ENCODE measurements around the gene F13A1. TPM values are rescaled to one million over a fixed set of nuclear protein-coding genes. Genes with fewer than 3 reads are reported as not detected.

F13A1 gene
- total RNA-seq, 2 donors from 2014 or later = 8.5 to 305 TPM

DNA sequence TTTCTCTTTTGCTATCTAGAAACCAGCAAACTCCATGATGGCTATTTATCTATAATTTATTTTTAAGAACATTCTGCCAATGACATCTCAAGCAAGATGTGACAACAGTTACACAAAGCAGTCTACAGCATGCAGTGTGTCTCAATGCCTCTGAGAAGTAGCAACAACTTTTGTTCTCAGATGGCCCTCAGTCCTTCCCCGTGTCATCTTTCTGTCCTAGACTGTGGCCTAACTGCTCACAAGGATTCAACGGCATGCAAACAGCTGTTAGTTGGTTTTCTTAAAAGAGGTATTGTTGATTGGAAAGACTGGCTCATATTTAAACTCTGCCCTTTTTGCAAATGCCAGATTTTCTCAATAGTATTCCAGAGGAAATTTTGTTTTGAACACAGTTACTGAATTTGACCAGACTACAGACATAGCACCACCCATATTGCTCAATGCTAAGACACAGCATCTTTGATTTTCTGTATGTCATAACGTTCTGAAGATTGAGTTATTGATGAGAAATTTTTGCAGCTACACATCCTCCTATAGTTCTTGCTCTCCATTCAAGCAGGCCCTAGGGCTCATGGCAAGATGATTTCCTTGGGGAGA is 26.1 kb upstream of the F13A1 start:
- H3K9me3 ChIP-seq (ENCODE audit: control insufficient read depth, low read length, poor library complexity, severe bottlenecking) = no peaks in the 10 kb centered on the region
- Mint-ChIP-seq H3K36me3 (ENCODE audit: low read depth) (no peaks in the 10 kb centered on the region), H3K27me3 (peaks cover 35% of the 10 kb centered on the region), H3K27ac (no peak overlapping the region), H3K4me1 (no peaks in the 10 kb centered on the region), H3K4me3 (no peak overlapping the region)
- ATAC-seq = no peak
- DNase-seq = no peak

DNA sequence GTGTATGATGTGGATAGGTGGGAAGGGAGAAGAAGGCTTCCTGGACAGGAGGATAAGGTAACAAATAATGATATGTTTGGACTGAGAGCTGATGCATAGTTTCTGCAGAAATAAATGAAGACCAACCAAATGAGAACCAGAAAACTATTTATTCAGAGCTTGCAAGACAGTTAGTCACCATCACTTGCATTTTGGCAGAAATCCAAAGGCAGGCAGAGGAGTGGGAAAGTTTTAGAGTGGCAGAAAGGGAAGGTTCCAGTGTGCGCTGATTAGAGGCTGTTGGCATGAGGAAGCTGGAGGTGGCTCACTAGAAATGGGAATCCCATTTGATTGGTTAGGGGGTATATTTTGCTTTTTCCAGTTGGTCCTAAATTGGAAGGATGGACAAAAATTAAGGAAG is 13.0 kb upstream of the F13A1 start:
- no peaks in the 10 kb centered on the region for H3K9me3 ChIP-seq (ENCODE audit: control insufficient read depth, low read length, poor library complexity, severe bottlenecking)
- DNase-seq (no peak), ATAC-seq (no peak)
- Mint-ChIP-seq H3K27ac (no peak overlapping the region), H3K4me1 (peaks cover 6% of the 10 kb centered on the region), H3K4me3 (no peak overlapping the region), H3K27me3 (peaks cover 11% of the 10 kb centered on the region), H3K36me3 (ENCODE audit: low read depth) (no peaks in the 10 kb centered on the region)

DNA sequence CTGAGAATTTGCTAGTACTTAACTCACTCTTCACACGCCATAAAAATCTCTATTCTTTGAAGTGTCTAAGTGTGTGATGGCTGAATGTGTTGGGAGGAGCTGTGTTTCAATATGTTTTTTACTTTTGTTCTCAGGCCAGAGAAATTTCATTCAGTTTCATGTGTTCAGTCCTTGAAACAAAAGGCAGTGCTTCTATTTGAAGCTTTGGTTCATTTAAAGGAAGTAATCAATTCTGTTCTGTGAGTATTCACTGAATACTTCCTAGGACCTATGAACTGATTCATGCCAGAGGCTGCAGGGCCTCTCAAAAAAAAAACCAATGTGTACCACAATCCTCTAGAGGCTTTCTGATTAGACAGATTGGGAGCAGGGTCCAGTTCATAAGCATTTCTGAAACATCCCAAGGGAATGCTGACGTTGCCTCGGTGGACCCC is 12.4 kb upstream of the F13A1 start:
- H3K36me3 Mint-ChIP-seq (ENCODE audit: low read depth) = no peaks in the 10 kb centered on the region
- H3K27me3 Mint-ChIP-seq = peaks cover 16% of the 10 kb centered on the region
- no peak overlapping the region for H3K4me3 Mint-ChIP-seq
- no peak for DNase-seq
- ATAC-seq = no peak
- H3K27ac Mint-ChIP-seq = no peak overlapping the region
- H3K4me1 Mint-ChIP-seq = peaks cover 6% of the 10 kb centered on the region
- H3K9me3 ChIP-seq (ENCODE audit: control insufficient read depth, low read length, poor library complexity, severe bottlenecking) = no peaks in the 10 kb centered on the region

DNA sequence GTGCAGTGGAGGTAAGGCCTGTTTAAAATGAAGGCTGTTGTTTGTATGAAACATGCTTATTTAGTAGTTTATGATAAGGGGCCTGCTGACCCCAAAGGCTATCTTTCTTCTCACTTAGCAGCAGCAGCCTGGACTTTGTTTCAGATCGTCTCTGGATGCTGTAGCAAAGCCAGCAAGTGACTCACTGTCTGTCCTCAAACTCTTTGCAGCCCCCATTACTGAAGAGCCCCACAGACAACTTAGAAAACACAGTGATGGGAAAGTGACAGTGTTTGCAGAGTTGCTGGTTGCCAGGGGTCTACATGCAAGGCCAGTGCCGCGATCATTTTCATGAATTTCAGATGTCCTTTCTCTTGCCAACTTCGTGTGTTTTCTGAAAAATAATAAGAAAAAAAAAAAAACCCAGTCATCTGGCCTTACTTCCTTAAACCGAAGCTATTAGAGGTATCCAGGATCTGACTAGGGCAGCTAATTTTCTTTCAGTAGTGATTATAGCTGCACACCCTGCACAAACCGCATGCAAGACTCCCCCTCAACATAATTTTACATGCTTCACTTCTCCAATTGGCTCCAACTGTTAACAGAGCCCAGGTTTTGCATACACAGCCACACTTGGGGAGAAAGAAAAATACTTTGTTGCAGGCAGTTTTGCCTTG is 11.6 kb upstream of the F13A1 start:
- Mint-ChIP-seq H3K4me3 (no peak overlapping the region), H3K4me1 (peaks cover 6% of the 10 kb centered on the region), H3K36me3 (ENCODE audit: low read depth) (no peaks in the 10 kb centered on the region), H3K27ac (no peak overlapping the region), H3K27me3 (peaks cover 18% of the 10 kb centered on the region)
- ATAC-seq (no peak), DNase-seq (no peak)
- no peaks in the 10 kb centered on the region for H3K9me3 ChIP-seq (ENCODE audit: control insufficient read depth, low read length, poor library complexity, severe bottlenecking)

DNA sequence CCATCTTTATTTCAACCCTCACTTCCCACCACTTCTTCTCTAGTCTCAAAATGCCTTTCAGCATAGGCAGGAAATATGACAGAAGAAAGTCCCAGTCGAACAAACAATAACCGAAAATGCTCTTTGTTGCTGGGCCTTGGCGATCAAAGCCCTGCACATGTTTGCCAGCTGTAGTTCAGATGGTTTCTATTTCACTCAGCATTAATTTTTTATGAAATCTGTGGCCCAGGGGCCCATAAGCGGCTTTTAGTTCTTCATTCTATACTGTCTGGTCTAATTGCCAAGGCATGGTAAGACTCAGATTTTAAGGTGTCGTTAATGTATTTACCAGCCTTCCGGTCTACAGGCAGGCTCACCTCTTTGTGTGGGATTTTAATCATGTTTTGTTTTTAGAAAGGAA is 10.9 kb upstream of the F13A1 start:
- Mint-ChIP-seq H3K27ac (no peak overlapping the region), H3K4me1 (peaks cover 6% of the 10 kb centered on the region), H3K36me3 (ENCODE audit: low read depth) (no peaks in the 10 kb centered on the region), H3K4me3 (no peak overlapping the region), H3K27me3 (peaks cover 15% of the 10 kb centered on the region)
- ATAC-seq (peak; percentile 32), DNase-seq (no peak)
- H3K9me3 ChIP-seq (ENCODE audit: control insufficient read depth, low read length, poor library complexity, severe bottlenecking) = no peaks in the 10 kb centered on the region

DNA sequence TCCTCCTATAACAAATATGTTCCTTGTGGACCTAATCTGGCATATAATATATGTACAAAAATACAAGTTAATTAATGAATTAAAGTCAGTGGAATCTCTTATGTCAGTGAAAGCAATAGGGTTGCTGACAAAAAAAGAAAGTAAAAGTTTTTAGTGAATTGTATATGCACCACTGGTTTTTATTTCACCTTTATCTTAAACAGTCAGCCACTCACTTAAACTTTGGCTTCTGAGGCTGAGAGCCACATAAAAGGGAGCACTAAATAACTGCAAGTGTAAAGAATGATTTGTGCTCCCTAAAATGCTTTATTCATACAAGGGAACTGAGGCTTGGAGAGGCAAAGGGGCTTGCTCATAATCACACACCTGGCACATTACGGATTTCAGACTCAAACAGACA is 9.9 kb upstream of the F13A1 start:
- Mint-ChIP-seq H3K4me1 (peaks cover 6% of the 10 kb centered on the region), H3K36me3 (ENCODE audit: low read depth) (no peaks in the 10 kb centered on the region), H3K27ac (no peak overlapping the region), H3K4me3 (no peak overlapping the region), H3K27me3 (peaks cover 16% of the 10 kb centered on the region)
- H3K9me3 ChIP-seq (ENCODE audit: control insufficient read depth, low read length, poor library complexity, severe bottlenecking) = no peaks in the 10 kb centered on the region
- ATAC-seq (no peak), DNase-seq (no peak)

DNA sequence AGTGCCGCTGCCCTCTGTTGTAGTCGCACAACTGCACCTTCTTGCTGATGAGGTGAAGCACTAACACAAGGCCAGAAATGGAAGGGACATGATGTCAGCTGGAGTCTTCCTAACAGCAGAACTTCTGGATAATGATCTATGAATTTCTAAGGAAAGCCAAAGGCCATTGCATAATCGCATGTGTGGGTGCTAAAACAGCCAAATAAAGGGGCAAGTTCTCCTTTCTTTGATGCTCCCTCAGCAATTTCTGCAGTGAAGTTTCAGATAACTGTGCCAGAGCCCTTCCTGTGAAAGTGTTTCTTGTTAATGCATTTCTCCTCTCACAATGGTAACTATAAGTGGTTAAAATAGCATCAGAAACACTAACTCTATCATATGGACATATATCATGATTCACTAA is 8.0 kb upstream of the F13A1 start:
- no peaks in the 10 kb centered on the region for H3K36me3 Mint-ChIP-seq (ENCODE audit: low read depth)

DNA sequence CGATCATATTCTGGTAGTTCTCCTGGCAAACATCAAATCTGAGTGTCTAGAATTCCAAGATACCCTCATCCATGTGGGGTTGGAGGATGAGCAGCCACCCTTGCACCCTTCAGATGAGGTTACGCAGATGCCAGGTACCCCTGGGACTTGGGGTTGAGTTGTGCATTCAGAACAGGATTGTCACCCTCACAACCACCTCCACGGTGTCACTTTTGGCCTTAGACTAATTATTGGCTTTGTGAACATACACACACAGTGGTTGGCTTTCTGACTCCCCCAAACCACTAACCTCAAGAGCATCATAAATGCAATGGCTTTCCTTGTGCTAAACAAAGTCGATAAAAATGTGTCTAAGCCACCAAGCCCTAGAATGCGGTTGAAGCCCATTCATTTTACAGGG is 2.9 kb upstream of the F13A1 start:
- peaks cover 4% of the 10 kb centered on the region for H3K36me3 Mint-ChIP-seq (ENCODE audit: low read depth)
- peaks cover 6% of the 10 kb centered on the region for H3K4me1 Mint-ChIP-seq
- no peak overlapping the region for H3K27ac Mint-ChIP-seq
- peaks cover 79% of the 10 kb centered on the region for H3K27me3 Mint-ChIP-seq
- no peak for ATAC-seq
- H3K9me3 ChIP-seq (ENCODE audit: control insufficient read depth, low read length, poor library complexity, severe bottlenecking) = no peaks in the 10 kb centered on the region
- H3K4me3 Mint-ChIP-seq = no peak overlapping the region
- DNase-seq = no peak

More for the DNA sequence above, 8.0 kb upstream of the F13A1 start:
- Mint-ChIP-seq H3K27me3 (peaks cover 29% of the 10 kb centered on the region), H3K27ac (no peak overlapping the region), H3K4me1 (peaks cover 8% of the 10 kb centered on the region), H3K4me3 (no peak overlapping the region)
- DNase-seq (no peak), ATAC-seq (no peak)
- no peaks in the 10 kb centered on the region for H3K9me3 ChIP-seq (ENCODE audit: control insufficient read depth, low read length, poor library complexity, severe bottlenecking)

DNA sequence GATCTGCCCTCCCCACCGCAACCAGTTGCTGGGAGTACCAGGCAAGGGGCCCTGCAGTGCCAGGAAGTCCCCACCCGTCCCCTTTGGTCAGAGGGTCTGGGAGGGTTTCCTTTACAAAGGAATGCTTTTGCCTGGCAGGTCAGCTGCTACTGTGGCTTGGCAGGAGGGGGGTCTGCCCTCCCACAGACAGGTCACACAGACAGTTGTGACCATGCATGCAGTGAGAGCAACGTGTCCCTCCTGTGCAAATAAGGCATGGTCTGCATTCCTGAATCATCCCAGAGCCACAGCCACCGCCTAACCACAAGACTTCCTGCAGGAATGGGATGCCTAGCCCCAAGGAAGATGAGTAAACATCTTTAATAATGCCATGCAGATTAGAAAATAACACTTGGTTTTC is 439 bp upstream of the F13A1 start:
- Mint-ChIP-seq H3K27me3 (peaks cover 88% of the 10 kb centered on the region), H3K4me1 (peaks cover 6% of the 10 kb centered on the region), H3K4me3 (no peak overlapping the region), H3K27ac (no peak overlapping the region), H3K36me3 (ENCODE audit: low read depth) (peaks cover 4% of the 10 kb centered on the region)
- no peak for DNase-seq
- H3K9me3 ChIP-seq (ENCODE audit: control insufficient read depth, low read length, poor library complexity, severe bottlenecking) = no peaks in the 10 kb centered on the region
- no peak for ATAC-seq

DNA sequence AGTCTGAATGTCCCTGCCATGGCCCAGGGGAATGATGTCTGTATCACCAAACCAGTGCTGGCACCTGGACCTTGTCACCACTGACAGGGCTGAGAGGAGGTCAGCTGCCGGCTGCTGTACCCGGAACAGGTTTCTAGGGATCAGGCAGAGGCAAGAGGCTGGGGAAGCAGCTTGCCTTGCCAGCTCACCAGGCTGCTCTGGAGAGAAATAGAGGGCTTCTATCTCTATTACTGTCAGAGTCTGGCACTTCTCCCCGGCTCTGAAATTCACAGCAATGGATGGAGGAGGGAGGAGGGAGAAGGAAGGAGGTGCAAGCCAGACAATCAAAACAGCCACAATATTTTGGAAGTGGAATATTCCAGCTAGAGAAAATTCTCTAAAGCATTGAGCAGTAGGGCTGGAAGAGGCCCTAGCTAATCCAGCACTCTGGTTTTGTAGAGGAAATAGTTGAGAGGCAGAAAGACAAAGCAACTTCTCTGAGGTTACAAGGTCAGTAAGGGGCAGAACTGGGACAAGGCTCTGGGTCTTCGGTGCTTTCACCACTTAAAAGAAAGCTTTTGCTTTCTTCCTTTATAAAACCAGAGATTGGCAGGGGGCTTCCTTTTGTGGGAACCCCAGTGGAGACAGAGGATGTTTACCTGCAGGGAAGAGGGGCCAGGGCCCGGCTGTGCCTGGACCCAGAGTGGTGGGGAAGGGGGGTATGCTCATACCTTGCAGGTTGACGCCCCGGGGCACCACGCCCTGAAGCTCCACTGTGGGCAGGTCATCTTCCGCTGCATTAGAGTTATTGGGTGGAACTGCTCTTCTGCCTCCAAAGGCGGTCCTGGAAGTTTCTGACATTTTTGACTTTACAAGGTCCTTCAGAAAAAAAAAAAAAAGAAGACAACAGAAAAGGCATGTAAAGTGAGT is 2.4 kb downstream of the F13A1 start:
- ATAC-seq = no peak
- H3K27ac Mint-ChIP-seq = no peak overlapping the region
- DNase-seq = no peak
- peaks cover 74% of the 10 kb centered on the region for H3K27me3 Mint-ChIP-seq
- peaks cover 4% of the 10 kb centered on the region for H3K4me1 Mint-ChIP-seq
- no peak overlapping the region for H3K4me3 Mint-ChIP-seq
- no peaks in the 10 kb centered on the region for H3K9me3 ChIP-seq (ENCODE audit: control insufficient read depth, low read length, poor library complexity, severe bottlenecking)
- H3K36me3 Mint-ChIP-seq (ENCODE audit: low read depth) = peaks cover 4% of the 10 kb centered on the region

DNA sequence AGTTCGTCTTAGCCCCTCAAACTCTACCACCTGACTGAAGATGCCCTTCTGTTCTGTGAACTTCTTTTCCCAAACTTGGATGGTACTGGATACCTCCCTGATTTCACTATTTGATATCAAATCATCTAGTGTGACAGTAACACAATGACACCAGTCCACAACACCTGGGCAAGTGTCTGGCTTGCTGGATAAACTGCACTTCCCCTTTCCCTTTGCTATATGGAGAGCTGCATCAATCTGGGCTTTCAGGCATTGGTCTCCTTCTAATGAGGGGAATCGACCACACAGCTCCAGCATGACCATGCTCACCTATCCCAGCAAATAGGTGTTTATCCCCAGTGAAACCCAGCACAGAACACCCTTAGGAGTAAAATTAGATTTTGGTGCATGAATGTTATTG is 3.1 kb downstream of the F13A1 start:
- no peaks in the 10 kb centered on the region for H3K9me3 ChIP-seq (ENCODE audit: control insufficient read depth, low read length, poor library complexity, severe bottlenecking)
- peaks cover 4% of the 10 kb centered on the region for H3K4me1 Mint-ChIP-seq
- H3K27ac Mint-ChIP-seq = no peak overlapping the region
- H3K36me3 Mint-ChIP-seq (ENCODE audit: low read depth) = peaks cover 4% of the 10 kb centered on the region
- peaks cover 67% of the 10 kb centered on the region for H3K27me3 Mint-ChIP-seq
- no peak for ATAC-seq
- DNase-seq = no peak
- H3K4me3 Mint-ChIP-seq = no peak overlapping the region

DNA sequence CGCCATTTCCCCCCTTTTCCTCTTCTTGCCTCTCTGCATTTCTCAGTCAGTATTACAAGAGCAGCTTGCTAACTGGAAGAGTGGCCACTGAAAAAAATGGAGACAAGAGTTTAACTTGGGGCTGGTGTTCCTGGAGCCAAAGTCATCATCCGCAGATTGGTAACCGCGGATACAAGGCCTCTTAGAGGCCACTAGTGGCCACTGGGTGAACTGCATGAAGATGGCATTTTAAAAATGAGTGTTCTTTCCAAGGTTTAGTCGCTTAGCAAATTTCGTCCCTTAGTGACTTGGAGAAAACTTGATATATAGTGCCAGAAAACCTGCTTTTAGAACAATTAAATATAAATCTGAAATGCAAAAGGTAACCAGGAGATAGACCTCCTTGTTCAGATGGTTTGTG is 4.8 kb downstream of the F13A1 start:
- no peaks in the 10 kb centered on the region for H3K9me3 ChIP-seq (ENCODE audit: control insufficient read depth, low read length, poor library complexity, severe bottlenecking)
- no peak for DNase-seq
- no peak overlapping the region for H3K4me3 Mint-ChIP-seq
- peaks cover 4% of the 10 kb centered on the region for H3K36me3 Mint-ChIP-seq (ENCODE audit: low read depth)
- peaks cover 59% of the 10 kb centered on the region for H3K27me3 Mint-ChIP-seq
- peaks cover 4% of the 10 kb centered on the region for H3K4me1 Mint-ChIP-seq
- no peak overlapping the region for H3K27ac Mint-ChIP-seq
- no peak for ATAC-seq

DNA sequence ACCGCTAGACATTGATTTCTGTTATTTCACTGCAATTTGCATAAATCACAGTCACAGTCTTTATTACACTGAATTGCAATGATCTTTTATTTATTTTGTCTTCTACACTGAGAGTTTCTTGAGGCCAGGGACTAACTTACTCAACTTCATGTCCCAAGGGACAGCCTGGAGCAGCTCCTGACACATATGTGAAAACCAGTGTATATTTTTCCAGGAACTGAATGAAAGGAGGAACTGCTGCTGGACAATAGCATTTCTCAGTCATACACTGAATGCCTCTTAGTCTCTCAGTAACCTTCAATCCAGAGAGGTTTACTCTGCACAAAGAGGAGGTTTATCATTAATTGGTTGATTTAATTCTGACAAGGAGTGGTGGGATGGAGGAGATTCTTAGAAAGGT is 5.9 kb downstream of the F13A1 start:
- Mint-ChIP-seq H3K27me3 (peaks cover 53% of the 10 kb centered on the region), H3K4me3 (no peak overlapping the region), H3K27ac (no peak overlapping the region), H3K36me3 (ENCODE audit: low read depth) (peaks cover 1% of the 10 kb centered on the region), H3K4me1 (peaks cover under 1% of the 10 kb centered on the region)
- no peaks in the 10 kb centered on the region for H3K9me3 ChIP-seq (ENCODE audit: control insufficient read depth, low read length, poor library complexity, severe bottlenecking)
- ATAC-seq (no peak), DNase-seq (no peak)

Measured in T-helper 17 cell (primary cell).